Smooth muscle cell of the brain vasculature (primary cell): Measurements from ENCODE around the gene DDX25.

ENCODE experiments used
- DNase-seq: peaks from one replicate; pipeline ENCODE4 v3.0.0-alpha.2; 2012; ENCODE audit warnings: low read depth, low spot score

DDX25 gene

DNA sequence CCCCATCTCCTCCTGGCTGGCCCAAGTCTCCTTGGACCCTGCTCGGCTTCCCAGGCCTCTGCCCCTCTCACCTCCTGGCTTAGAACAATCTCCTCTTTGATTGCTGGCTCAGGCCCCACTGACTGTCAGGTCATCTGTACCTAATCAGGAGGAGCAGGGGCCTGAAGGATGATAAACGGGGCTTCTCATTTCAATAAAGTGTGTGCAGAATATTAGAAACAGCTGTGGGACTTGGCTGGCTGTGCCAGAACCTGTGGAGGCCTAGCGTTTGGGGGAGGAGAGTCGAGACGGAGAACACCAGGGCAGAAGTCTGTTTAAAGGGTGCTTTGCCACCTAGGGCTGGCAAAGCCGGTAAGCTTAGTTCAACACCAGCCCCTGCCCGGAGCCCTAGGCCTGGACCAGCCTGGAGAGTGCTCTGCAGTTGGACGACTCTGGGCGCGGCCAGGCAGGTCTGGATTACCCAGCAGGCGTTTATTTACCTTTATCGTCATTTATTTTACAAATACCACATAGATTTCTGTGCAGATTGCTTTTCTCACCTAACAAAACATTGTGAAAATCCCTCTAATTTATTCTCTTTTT is 31.4 kb downstream of the DDX25 start:
- DNase-seq: no peak

DNA sequence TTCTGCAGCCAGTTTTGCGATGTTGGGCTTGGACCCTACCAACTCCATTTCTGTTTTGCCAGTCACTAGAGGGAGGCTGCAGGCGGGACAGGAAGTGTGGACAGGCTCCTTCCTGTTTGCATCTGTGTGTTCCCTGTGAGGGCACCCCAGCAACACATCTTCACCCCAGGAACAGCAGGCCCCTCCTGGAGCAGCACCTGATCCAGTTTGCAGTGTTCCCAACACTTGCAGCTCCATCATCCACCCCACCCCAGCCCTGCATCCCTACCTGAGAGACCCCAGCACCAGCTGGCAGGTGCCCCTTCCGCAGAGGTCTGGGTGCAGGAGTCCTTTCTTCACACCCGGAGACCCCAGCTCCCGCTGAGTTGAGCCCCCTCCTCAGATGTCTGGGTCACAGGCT is 34.1 kb downstream of the DDX25 start:
- no peak for DNase-seq

DNA sequence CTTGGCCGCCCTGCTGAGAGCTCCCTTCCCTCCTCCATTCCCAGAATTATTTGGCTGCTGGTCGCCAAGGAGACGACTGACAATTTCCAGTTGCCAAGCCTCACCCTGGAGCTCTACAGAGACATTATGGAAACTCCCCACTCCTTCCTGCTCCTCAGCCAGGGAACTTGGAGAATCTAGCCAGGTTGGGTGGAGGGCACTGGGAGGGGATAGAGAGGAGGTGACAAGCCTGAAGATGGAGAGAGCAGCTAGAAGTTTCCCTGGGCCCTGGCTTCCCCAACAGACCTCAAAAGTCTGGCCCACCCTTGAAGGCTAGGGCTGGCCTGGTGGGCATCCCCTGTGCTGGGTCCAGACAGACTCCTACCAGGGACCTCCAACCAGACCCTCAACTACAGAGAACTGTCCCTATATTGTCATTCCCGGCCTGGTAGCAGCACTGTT is 34.8 kb downstream of the DDX25 start:
- DNase-seq: no peak

DNA sequence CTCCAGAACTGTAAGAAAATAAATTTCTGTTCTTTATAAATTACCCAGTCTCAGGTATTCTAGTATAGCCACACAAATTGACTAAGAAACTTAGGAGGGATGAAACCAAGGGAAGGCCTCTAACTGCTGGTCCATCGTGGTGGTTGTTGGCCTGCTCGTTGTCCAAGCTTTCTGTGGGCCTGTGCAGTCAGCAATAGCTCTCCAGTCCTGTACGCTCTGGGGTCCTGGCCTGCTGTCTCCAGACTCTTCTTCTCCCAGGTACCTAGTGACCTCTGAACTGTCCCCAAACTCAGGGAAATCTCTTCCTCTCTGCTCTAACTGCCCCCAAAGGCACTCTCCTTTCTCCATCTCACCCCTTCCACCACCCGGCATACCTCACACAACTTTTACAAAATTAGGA is 35.8 kb downstream of the DDX25 start:
- no peak for DNase-seq

DNA sequence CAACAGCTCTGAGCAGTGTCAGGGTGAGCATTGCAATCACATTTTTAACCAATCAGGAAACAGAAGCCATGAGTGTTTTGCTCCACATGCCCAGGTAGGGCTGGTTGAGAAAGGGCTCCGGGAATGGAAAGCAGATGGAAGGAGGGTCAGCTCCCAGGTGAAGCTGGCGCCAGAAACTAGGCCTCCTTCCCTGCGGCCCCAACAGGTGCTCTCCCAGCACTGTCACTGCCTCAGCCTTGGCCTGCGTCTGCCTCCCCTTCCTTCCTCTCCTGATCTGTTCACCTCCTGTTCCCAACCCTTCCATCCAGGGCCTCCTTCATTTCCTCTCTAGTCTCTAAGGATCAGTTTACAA is 36.9 kb downstream of the DDX25 start:
- DNase-seq: no peak

DNA sequence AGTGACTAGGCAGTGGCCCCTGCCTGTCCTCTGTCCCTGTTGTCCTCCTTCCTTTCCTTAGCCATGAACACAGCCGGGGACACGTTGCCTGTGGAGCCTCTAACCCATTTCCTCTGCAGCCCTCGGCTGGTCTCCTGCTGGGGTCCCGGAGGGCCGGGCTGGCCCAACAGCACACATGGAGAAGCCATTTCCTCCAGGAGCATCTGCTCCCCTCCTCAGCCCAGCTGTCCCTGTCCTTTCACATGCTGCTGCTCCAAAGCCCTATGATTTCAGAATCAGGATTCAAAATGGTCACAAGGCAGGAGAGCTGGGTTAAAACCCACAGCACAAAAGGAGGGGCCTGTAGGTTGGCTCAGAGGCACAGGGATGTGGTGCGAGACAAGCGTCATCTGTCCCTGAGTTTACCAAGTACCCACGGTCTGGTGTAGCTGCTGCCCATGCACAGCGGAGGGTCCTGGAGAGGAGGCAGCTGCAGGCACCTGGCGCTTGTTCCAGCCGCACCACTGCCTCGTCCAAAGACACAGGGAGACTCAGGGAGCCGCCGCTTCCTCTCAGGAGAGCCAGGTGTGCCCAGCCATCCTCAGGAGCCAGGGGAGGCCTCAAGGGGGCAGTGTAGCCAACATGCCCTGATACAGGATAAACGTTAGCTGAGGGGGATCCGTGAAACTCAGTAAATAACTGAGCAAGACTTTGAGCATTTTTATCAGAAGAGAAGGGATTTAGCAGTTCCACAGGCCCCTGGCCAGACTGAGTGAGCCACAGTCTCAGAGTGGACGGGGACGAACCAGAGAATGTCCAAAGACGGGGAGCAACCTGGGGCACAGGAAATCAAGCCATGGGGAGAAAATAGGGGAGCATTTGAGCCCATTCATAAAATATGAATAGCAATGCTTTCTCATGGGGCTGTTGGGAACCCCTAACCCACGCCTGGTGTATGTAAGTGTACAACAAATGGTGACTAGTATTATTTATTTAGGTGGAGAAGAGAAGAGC is 37.6 kb downstream of the DDX25 start:
- no peak for DNase-seq

DNA sequence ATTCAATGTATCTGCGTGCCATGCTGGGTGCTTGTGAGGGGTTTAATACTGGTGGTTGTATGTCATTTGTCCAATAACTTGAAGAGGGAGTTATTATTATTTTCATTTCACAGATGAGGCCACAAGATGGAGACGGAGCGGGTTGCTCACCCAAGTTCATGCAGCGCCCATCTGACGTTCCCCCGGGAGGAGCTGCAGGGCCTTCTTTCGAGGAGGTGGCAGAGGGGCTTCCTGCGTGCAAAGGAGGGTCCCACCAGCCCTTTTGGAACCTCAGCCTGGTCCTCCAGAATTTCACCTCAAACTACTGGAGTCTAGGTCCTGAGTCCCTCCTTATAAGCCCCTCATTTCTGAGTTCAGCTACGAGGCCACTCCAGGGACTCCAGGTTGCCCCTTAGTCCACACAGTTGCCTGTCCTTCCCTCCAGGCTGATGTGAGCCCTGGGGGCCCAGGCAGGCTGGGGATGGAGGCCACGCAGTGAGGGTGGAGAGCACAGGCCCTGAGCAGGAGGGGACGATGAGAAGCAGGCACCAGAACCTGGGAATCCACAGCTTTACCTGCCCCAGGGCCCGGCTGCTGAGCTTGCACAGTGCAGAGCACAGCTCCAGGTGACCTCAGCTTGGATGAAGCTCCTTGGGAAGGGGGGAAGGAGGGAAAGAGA is 38.6 kb downstream of the DDX25 start:
- DNase-seq: no peak

DNA sequence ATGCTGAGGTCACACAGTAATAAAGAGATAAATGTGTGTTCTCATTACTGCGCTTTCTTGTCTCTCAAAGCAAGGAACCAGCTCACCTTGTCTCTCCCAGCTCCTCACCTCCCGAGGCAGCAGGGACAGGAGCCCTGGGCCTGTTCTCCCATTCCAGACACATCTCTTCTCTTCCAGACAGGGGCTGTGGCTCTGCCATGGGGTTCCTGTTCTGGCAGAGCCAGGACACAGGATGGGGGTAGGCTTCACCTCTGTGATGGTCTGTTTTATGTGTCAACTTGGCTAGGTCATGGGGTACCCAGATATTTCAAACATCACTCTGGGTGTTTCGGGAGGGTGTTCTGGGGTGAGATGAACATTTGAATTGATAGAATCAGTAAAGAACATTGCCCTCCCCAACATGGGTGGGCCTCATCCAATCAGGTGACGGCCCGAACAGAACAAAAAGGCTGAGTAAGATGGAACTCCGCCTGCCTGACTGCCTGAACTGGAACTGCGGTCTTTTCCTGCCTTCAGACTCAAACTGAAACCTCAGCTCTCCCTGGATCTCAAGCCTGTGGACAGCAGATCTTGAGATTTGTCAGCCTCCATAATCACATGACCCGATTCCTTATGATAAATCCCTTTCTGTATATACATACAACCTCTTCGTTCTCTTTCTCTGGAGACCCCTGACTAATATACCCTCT is 39.5 kb downstream of the DDX25 start:
- no peak for DNase-seq

DNA sequence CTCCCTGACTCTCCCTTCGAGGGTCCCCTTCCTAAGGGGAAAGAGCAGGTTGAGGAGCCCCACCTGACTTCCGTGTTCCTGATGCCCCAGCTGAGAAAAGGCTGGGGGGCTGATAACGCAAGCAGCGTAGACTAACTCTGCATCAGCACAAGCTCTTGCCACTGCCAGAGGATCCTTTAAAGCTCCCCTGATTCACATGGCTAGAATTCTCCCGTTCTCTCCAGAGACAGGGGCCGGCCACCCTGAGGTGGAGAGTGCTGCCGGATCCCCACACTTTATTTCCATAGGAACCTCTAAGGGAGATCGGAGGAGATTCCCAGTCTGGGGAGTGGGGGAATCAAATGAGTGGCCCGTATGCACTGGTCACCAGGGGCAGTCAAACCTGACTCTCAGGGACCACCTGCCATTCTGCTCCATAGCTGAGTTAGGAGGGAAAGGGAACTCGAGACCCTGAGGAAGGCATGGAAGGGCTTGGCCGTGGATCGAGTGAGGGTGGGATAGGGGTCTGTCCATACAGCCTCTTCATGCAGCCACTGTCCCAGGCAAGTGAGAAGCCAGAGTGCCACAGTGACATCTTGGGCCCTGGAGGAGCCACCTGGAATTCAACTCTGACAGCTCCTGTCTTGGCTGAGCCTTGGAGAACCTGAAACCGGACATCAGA is 40.2 kb downstream of the DDX25 start:
- DNase-seq: no peak

DNA sequence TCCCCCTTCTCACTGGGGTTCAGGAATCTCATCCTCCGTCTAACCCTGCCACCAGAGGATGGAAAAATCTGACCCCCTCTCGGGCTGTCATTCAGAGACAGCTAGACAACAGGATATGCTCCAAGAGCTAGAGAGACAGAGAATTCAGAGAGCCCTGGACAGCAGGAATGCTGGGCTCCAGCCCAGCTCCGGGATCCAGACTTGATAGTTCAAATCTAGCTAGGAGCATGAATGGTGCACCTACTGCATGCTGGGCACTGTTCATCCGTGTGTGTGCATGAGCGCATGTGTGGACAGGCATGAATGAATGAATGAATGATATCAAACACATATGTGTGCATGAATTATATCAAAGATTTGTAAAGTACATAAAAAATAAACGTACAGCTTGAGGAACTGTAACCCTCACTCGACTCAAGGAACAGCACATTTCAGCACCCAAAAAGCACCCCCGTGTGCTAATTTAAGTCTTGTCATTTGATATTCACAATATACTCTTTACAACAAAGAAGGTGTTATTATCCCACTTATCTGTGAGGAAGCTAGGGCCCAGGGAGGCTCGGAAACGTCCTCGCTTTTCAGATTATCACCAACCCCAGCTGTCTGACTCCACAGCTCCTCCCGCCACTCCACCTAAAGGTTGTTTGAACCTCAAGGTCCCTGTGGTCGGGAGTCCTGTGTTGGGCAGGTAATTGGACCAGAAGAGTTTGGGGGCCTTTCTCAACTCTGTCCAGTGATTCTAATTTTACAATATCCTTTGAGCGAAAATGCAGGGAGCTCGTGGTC is 40.9 kb downstream of the DDX25 start:
- DNase-seq: no peak

DNA sequence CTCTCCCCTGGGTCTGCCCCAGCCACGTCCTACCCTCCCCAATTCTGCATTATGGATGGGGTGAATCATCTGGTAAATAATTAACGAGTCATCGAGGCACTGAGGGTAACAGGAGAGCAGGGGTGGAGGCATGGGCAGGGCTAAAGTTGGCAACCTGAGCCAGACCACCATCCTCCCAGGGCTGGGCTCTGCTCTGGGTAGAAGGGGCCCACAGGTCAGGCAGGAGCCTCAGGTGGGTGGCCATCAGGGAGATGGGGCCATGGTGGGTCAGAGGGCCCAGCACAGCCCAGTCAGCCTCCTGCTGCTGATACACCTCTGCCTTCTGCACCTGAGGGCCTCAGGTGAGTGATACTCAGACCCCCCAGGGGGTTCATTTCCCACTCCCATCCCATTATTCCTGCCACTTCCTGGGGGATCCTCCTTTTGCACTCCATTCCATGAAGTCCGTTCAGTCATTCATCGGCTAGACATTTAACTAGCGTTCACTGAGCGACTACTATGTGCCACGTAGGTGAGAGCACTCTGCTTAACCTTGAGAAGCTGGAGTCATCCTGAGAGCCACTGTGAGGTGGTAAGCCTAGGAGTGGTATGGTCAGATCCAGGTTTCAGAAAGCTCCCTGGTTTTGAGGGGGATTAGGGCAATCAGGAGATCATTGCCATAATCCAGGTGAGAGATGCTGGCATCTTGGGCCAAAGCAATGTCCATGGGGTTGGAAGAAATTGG is 41.7 kb downstream of the DDX25 start, which contains the start of gene VSIG10L2:
Gene VSIG10L2 (plus strand): TSS at position 248 of the 724 bp plus-strand sequence. CDS start 12 bp downstream, at position 260.
- DNase-seq: no peak

DNA sequence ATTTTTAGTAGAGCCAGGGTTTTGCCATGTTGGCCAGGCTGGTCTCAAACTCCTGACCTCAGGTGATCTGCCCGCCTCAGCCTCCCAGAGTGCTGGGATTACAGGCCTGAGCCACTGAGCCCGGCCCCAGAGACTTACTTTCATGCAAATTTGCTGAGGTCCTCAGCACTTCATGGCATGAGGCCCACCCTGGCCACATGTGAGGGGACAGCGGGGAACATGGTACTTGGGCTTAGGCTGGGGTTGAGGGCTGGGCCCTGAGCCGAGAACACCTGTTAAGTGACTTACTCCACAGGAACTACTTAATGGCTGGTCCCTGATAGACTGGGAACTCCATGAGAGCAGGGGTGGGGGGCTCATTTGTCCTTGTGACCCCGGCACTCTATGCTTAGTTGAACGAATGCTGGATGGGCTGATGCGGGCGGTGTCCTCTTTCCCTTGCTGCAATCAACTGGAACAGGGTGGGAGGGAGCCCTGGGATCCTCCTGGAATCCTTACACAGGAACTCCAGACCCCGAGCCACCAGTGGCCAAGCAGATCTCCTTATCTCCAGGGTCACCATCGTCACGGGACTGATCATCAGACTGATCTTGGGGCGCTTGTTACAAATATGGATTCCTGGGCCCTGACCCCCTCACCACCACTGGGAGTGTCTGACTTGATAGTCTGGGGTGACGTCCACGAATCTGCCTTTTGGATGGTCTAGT is 42.6 kb downstream of the DDX25 start:
- DNase-seq: no peak

DNA sequence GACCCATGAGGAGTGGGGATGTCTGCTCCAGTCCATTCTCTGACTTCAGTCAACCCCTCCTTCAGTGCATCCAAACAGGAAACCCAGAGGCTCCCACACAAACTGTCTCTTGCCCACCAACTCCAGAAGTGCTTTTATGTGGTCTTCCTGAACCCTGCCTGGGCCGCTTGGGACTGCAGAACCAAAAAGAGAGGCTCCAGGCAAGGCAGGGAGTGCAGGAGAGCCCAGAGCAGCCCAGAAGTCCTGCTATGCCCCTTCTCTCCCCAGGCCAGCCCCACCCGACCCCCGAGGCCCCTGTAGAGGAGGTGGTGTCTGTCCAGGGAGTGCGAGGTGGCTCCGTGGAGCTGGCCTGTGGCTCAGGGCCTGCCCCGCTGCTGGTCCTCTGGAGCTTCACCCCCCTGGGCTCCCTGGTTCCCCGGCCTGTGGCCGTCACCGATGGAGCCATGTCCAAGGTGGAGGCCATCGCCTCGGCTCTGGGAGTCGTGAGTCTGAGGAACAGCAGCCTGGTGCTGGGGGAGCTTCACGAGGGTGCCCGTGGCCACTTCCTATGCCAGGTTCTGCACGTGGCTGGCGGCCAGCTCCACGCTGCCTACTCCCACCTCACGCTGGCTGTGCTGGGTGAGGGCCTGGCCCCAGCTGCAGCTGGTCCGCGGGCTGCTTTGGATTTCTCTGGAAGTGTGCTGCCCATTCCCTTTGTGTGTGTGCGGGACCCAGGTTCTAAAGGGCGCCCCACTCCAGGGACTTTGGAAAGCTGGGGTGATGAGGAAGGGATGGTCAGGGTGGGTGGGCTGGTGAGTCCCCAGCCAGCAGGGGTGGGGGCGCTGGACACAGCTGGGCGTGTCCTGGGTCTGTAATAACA is 43.3 kb downstream of the DDX25 start:
- DNase-seq: no peak

DNA sequence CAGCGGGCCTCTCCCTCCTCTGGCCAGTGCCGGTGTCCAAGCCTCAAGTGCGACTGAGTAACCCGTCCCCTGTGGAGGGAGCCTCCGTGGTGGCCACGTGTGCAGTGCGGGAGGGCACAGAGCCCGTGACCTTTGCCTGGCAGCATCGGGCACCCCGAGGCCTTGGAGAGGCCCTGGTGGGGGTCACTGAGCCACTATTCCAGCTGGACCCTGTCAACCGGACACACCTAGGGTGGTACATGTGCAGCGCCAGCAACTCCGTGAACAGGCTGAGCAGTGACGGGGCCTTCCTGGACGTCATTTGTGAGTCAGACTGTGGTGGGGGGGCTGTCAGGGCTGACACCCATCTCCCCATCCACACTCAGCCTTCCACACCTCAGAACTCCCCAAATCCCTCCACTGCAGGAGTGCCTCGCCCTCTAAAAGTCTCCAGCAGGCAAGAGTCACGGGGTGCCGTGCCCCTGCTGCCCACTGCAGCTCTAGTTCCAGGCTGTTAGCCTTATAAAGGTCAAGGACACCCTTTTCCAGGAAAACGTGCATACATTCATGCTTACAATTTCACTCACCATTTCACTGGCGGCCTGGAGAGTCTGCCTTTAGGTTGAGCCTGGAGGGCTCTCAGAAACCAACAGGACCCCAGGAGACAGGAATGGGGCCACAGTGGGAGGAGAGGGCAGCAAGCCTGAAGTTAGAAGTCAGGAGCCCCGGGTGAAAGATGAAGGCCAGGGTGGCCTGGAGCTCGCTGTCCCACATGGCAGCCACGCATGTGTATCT is 44.2 kb downstream of the DDX25 start:
- DNase-seq: no peak

DNA sequence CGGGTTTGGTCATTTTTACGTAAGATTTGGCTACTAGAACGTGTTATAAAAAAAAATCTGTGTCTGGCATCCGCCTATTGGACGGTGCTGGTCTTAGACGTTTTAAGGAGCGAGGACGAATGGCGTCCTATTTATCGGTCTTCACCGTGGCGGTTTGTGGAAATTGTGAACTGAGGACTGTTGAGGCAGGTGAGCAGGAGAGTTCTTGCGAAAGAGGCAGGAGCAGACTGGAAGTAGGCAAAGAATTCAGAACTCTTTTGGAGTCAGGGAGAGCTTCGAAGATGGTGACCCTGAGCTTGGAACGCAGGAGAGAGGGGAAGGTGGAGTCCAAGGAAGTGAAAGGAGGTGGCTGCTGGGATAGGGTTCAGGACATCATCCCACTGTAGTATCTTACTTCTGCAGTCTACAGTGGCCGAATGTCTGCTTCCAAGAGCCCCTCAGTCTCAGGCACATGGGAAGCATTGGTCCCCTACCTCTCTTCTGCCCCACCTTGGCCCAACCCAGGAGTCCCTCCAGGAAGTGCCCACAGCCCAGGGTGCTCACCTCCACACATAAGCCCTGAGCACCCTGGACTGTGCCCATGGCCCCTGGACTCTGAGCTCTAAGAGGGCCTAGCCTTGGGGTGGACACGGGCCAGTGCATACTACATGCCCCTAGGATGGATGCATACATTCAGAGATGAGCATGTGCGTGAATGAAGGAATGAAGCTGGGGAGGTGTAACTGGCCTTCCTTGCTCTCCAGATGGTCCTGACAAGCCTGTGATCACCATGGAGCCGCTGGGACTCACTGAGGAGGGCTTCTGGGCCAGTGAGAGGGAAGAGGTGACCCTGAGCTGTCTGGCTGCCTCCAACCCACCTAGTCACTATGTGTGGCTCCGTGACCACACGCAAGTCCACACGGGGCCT is 45.2 kb downstream of the DDX25 start:
- no peak for DNase-seq

DNA sequence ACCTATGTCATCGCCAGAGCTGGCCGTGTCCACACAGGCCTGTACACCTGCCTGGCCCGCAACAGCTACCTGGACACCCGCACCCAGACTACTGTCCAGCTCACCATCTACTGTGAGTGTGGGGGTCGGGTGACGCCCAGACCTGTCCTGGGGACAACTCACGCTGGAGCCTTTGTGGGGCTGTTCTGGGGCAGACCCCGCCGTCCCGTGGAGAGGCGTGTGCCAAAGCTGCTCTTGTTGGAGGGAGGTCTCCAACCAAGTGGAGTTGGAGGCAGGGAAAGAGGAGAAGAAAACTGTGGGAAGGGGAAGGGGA is 45.8 kb downstream of the DDX25 start:
- no peak for DNase-seq
